GM21390 (cell line): ENCODE data around the gene CMIP.

ENCODE experiments used
- ATAC-seq: cut with Tn5 transposase; IDR thresholded peaks from one replicate; pipeline ENCODE4 v1.9.1; 2021; ENCODE audit not compliant: unreplicated experiment

Gene CMIP

DNA sequence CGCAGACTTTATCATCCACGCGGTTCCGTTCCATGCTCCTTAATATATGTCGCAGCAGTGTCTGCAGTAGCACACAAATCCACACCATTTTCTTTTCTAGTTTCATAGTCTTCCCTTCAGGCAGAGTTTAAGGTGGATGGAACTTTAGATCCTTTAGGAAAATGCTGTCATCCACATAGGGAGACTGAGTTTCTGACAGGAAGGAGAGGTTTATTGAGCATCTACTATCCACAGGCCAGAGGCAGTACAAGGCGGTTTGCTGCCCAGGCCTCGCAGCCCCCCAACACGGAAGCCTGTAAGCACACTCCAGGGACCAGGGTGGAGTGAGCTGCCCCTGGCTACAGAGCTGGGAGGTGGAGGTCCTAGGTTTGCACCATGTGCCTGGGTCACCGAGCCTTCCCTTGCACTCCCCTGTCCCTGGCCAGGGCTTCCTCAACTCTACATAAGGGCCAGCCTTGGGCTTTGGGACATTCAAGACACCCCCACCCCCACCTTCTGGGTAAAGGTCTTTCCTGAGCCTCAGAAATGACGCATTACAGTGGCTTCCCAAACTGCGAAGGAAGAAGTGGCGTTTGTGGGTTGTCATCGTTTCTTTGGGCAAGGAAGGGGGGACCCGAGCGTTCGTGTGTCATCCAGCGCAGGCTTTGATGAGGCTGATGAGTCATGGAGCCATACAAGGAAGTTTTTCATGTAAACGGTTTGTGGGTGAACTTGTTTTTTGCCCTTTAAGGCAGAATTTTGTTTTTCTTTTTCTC, 188.0 kb downstream of the CMIP start:
- ATAC-seq: no peak

DNA sequence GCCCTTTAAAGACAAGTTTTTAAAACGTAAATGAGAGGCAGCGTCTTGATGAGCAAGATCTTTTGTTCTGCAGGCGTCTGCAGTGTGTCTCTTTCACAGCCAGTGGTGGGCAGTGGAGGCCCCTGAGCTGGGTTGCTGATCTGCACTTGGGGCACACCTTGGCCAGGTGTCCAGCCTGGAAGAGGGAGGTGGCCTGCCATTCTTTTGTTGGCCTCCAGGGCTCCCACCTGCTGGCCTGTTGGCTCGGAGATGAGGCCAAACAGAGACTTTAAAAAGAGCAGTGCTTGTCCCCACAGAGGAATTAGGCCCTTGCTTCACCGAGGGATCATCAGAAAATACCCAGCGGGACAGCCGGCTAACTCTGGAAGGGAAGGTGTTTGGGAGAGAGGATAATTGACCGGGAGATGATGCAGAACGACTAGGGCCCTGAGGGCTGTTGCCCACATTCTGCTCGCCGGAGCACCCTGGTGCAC, 188.6 kb downstream of the CMIP start:
- ATAC-seq: no peak

DNA sequence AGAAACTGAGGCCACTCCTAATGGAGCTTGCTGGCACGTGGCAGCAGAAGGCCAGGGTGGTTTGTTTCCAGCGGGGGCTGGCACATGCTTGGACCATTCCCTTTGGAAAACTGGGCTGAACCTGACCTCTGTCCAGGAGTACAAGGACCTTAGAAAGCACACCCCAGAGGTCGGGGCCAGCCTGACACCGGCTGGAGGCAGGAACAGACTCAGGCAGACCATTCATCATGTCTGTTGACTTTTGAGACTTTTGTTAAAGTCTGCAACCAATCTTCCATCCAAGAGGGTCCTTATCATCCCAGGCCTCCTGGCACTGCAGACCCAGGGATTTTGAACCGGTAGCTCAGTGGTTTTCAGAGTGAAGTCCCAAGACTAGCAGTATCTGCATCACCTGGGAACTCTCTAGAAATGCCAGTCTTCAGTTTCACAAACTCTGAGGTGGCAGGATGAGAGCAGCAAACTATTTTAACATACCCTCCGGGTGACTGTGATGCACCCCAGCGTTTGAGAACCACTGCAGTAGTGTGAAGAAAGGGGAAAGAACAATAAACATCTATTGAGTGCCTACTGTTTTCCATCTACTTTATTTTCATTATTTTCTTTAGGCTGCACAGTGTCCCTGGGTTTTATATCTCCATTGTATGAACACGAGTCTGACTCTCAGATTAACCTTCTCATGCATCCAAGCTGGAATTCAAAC, 189.2 kb downstream of the CMIP start:
- ATAC-seq: no peak

DNA sequence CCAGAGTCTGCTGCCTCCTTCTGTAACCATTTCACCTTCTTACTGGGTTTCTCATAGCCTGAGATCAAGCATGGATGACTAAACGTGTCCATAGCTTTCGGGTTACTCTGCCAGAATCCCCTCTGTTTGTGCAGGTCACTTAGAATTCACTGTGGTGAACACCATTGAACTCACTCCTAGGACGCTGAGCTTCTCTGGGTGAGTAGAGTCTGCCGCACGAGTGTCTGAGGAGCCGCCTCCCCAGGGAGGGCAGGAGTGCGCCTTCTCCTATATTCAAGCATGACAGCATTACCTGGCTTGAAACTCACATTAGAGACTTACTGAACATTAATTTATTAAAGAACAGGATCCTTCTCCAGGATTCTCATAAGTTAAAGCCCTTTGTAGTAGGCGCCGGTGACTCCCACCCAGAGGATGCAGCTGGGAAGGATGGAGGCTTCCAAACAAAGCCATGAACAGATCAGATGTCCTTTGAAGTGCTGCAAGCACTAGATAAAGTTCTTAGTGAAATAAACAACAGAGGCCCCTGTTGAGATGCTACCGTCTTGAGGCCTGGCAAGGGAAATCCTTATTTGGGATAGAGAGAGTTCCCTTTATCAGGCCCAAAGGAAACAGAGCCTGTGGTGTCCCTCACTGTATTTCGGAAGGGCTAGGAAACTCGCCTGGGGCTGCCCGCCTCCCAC, 189.9 kb downstream of the CMIP start:
- no peak for ATAC-seq

DNA sequence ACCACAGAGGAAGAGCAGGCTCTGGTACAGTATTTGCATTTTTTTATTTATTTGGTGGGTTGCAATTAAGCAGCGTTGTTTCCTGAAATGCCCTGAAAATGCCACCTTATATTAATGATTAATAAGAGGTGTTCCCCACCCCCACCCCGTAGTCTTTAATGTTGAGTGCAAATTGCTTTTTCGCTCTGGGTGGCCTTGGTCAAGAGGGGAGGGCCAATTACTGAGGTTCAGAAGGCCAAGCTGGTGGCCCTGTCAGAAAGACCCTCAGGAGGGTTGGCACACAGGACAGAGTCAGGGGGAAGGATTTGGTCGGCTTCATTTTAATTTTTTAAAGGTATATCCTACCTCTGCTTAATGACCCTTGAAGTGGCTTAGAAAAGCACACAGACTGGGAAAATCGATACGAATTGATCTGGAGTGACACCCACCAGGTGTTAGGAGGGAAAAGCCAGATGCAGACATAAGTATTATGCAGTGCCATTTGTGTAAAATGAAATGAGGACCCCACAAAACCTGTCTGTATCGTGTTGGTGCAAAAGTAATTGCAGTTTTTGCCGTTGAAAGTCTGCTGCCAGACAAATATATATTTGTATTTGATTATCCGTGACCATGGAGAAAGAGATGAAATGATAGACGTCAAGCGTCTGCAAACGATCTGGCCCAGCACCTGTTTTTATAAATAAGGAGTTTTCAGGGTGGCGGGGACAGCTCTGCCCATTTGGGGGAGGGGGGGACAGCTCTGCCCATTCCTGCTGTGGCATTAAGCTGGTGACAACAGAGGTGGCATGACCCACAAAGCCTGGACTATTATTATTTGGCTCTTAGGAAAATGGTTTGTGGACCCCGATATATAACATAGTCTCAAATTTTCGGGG, 190.7 kb downstream of the CMIP start:
- no peak for ATAC-seq

DNA sequence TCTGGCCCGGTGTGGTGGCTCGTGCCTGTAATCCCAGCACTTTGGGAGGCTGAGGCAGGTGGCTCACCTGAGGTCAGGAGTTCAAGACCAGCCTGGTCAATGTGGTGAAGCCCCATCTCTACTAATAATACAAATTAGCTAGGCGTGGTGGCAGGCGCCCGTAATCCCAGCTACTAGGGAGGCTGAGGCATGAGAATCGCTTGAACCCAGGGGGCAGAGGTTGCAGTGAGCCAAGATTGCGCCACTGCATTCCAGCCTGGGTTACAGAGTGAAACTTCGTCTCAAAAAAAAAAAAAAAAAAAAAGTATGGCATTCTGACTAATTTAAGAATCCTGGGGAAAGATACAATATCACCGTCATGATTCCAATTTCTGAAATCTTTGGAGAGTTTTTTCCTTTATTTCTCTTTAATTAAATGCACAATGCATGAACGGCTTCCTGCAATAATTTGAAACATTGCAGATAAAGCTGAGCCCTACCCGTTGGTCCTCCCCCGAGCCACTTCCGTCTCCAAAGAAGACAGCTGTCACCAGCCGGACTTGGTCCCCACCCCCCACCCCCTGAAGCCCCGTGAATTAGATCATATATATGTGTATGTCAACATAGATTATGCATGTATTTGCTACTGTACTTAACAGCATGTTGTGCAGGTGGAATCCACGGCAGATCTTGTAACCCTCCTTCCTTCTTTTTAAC, 191.8 kb downstream of the CMIP start:
- no peak for ATAC-seq

DNA sequence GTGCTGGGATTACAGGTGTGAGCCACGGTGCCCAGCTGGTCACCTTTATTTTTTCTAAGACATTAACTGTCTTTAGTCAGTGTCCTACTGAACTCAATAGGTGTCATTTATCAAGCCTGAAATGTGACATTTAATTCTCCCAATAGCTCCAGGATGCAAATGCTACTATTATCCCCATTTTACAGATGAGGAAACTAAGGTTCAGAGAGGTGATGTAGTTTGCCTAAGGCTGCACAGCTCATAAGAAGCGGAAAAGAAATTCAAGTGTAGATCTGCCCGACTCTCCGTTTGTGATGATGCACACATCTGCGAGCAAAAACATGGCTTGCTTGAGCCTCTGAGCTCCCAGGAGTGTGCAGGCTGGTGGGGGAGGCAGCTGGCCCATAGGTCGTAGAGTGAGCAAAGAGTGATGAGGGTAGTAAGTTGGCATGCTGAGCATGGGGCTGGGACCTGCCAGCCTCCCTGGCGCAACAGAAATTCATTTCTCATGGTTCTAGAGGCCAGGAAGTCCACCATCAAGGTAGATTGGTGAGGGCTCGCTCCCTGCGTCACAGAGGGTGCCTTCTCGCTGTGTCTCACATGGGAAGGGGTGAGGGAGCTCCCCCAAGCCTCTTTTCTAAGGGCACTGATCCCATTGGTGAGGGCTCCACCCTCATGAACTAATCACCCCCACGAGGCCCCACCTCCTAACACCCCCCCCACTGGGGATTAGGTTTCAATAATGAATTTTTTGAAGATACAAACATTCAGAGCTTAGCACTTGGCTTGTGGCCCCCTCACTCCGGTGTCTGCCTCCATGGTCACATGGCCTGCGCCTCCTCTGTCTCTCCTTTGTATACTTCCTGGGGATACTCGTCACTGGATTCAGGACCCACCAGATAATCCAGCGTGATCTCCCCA, 193.0 kb downstream of the CMIP start:
- ATAC-seq: no peak

DNA sequence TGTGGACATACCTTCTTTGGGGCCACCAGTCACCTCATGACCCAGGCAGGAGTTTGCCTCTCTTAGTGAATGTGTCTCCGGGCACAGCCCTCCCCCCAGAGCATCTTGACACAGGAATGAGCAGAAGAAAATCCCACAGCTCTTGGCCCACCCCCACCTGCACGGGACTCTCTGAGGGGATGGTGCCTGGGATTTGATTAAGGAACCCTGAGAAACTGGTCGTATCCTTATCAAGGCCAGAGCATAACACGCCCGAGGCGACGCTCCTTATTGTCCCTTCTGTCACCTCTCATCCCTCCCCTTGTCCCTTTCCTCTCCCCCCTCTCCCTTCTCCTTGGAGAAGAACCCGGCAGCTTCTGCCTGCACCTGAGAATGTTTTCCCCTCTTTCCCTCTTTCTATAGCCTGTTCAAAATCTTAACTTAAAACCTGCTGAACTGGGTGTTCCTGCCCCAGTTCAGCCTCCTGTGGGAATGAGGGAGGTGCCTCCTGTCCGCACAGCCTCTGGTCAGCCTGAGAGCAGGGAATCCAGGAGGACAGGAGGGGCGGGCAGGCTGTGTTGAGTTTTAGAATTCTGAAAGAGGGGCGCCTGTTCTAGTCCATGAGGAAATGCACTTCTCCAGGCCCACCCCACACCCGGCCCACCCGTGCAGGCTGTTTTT, 193.8 kb downstream of the CMIP start:
- ATAC-seq: no peak

DNA sequence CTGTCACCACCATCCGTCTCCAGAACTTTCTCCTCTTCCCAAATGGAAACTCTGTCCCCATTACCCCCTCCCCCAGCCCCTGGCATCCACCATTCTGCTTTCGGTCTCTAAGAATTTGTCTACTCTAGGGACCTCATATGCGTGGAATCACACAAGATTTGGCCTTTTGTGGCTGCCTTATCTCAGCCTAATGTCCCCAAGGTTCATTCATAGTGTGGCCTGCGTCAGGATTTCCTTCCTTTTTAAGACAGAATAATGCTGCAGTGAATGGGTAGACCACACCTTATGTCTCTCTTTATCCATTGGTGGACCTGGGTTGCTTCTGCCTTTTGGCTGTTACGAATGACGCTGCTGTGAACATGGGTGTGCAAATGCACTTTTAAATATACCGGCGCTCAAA, 194.7 kb downstream of the CMIP start:
- no peak for ATAC-seq

DNA sequence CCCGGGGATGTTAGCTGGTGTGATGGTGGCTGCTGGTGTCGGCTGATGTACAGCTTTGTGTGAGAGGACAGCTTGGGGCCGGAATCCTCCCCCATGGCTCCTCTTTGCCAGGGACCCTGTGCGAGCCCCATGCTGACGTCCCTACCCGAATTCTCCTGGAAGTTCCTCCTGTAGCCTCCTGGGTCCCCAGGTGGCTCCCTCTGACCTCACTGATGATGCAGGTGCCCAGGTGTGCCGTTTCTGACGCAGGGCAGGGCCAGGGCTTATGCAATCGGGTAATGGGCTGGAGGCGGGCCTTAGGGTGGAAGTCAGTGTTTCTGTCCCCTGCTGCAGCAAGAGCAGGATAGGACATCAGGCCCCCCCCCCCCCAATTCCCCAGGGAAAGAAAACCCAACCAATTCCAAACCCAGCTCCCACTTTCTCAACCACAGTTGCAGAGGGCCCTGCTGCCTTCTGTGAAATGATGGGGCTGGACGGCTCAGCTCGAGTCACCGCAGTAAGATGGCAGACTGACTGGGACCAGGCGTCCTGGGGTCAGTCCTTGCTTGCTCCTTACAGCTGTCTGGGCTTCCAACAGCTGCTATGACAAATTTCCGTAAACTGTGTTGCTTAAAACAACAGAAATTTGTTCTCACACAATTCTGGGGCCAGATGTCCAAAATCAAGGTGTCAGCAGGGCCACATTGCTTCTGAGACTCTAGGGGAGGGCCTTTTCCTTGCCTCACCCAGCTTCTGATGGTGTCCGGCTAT, 195.5 kb downstream of the CMIP start:
- ATAC-seq: no peak

DNA sequence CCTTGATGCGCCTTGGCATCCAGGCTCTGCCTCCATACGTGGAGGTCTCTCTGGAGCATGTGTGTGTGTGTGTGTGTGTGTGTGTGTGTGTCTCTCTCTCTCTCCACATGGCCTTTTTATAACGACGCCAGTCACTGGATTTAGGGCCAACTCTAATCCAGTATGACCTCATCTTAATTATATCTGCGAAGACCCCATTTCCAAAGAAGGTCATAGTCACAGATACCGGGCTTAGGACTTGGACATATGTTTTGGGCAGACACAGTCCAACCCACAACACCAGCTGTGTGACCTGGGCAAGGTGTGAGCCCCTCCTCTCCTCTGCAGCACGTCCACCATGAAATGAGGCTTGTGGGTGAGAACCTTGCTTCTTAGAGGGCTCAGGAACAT, 196.1 kb downstream of the CMIP start:
- no peak for ATAC-seq

DNA sequence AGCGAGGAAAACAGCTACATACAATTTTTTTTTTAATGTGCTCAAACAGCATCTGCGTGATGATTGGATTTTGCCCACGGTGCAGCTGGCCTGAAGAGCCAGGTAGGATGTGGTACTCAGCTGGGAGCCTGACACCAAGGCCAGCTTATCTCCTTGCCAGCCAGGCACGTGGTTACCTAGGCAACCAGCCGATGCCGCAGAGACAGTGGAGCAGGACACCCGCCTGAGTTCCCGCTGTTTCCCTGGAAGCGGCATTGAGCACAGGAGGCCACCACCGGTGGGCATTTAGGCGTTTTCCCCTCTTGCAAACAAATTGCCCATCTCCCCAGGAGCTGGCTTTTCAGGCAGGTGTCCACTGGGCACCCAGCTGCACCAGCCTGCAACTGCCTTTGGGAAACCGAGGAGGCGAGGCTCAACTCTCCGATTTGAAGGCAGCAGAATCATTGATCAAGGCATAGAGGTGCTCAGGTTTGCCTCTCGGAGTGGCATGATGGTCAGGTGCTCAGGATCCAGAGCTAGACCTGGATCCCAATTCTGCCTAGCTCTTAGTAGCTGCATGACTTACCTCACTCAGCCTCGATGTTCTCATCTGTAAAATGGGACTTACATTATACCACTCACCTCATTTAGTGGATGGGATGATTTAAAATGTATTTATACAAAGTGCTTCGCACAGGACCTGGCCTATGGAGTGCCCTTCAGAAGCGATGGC, 196.9 kb downstream of the CMIP start:
- ATAC-seq: no peak

DNA sequence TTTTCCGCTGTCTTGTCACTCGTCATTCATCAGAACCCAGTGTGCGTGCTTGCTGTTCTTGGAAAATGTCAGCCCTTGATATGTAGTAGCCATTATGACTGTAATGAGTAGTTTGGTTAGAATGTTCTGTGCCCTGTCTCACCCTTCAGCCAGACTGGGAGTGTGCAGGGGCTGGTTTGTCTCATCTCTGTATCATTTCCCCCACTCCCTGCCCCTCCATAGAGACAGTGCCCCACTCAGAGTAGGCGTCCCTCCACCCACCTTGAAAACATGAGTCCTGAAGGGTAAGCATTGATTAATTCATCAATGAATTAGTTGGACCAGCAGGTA, 197.5 kb downstream of the CMIP start:
- ATAC-seq: no peak

DNA sequence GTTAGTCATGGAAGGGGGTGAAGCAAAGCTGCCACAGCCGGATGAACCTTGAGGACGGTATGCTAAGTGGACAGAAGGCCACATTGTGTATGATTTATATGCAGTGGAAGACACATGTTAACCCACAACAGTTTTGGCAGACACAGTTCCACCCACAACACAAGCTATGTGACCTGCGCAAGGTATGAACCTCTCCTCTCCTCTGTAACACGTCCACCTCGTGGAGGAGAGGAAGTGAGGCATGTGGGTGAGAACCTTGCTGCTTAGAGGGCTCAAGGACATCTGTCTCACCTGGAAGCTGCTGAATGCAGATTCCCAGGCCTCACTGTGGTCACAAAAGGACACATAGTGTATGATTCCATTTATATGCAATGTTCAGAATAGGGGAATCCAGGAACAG, 198.3 kb downstream of the CMIP start:
- no peak for ATAC-seq

DNA sequence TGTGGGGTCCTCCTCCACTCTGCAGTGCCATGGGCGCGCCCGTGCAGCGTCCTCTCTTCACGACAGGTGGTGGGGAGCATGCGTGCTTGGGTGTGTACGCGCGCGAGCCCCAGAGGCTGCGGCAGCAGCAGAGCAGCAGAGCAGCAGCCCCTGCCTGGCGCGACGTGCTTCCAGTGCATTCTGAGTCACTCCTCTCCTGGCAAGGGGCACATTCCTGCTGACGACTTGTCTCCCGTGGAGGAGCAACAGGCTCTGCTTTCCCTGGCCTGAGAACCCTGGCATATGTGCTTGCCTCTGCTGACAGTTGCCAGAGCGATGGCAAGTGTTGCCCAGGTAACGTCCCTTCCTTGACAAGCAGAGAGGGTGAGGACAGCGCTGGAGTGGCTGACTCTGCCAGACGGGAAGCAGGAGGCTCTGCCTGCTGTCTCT, 200.7 kb downstream of the CMIP start:
- no peak for ATAC-seq

DNA sequence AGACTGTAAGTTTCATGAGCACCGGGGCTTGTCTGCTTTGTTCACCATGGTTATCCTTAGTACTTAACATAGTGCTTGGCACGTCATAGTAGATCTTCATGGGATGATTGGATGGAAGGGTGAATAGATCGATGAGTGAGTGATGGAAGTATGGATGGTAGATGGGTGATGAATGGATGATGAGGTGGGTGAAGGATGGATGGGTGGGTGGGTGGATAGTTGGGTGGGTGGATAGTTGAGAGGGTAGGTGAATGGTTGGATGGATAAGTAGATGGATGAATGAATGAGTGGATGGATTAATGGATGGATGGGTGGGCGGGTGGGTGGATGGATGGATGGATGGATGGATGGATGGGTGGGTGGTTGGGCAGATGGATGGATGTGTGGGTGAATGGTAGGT, 201.3 kb downstream of the CMIP start:
- ATAC-seq: no peak

DNA sequence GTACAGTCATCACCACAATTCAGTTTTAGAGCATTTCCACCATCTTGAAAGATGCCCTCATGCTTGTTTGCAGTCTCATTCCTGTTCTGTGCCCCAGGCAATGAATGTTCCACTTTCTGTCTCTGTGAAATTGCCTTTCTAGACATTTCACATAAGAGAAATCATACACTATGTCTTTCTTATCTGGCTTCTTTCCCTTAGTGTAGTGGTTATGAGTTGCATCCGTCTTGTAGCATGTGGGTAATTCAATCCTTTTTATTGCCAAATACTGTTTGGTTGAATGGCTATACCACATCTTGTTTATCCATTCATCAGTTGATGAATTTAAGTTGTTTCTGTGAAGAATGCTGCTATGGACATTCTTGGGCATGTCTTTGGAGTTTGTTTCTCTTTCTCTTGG, 202.0 kb downstream of the CMIP start:
- ATAC-seq: no peak

DNA sequence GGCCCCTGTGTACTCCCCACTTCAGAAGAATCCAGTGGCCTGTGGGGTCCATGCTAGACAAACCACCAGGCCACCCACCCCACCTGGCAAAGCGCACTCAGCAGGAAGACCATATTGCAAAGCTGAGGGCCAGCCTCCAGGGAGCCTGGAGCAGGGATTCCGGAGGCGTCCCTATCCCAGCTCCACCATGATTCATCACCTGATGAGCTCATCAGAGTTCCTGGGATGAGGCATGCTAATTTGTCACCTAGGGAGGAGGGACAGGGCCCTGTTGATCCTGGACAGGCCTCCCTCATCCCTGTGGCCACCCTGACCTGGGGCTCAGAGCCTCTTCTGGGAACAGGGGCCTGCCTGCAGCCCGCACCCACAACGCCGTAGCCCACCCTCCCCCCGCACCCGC, 202.9 kb downstream of the CMIP start:
- no peak for ATAC-seq
